Neural cell (in vitro differentiated cells): Measurements from ENCODE around the gene MTHFD1L. TPM values are rescaled to one million over a fixed set of nuclear protein-coding genes. Genes with fewer than 3 reads are reported as not detected.

Source experiments
- H2AFZ ChIP-seq: fragments of 200-600, 300-800 bp; sonication (generic), shearing (Covaris generic); 2 replicates; pipeline ENCODE4 v1.6.0; 2014; ENCODE audit warnings: low read depth, mild to moderate bottlenecking, antibody characterized with exemption, low read length, moderate library complexity
- H3F3A ChIP-seq: fragments of 200-600 bp; shearing (Covaris generic); 2 replicates; pipeline ENCODE4 v1.6.1; 2016; ENCODE audit warnings: mild to moderate bottlenecking, moderate library complexity, mixed read lengths, antibody characterized with exemption, low read length; ENCODE audit not compliant: insufficient read depth, poor library complexity, severe bottlenecking
- H3K27ac ChIP-seq: fragments of 200-600, 300-800 bp; sonication (generic), shearing (Covaris generic); 2 replicates; pipeline ENCODE4 v1.5.1; 2014; ENCODE audit warnings: mild to moderate bottlenecking, low read length, moderate library complexity
- H3K27me3 ChIP-seq: fragments of 300-800, 200-600 bp; sonication (generic), shearing (Covaris generic); 2 replicates; pipeline ENCODE4 v1.6.0; 2014; ENCODE audit warnings: mild to moderate bottlenecking, low read depth, low read length, moderate library complexity; ENCODE audit not compliant: insufficient read depth
- H3K36me3 ChIP-seq: fragments of 300-800, 200-600 bp; sonication (generic), shearing (Covaris generic); 2 replicates; pipeline ENCODE4 v1.5.1; 2014; ENCODE audit warnings: mild to moderate bottlenecking, antibody characterized with exemption, low read length, moderate library complexity; ENCODE audit not compliant: insufficient read depth
- H3K4me2 ChIP-seq: fragments of 300-800, 200-600 bp; sonication (generic), shearing (Covaris generic); 2 replicates; pipeline ENCODE4 v1.6.0; 2014; ENCODE audit warnings: mild to moderate bottlenecking, low read length
- H3K4me3 ChIP-seq: fragments of 300-800, 200-600 bp; sonication (generic), shearing (Covaris generic); 2 replicates; pipeline ENCODE4 v1.5.1; 2014; ENCODE audit warnings: mild to moderate bottlenecking, low read length, moderate library complexity
- H3K79me2 ChIP-seq: fragments of 200-600 bp; shearing (Covaris generic); replicated peaks from 2 replicates; pipeline ENCODE4 v1.6.0; 2014; ENCODE audit warnings: mild to moderate bottlenecking, low read length, moderate library complexity; ENCODE audit not compliant: insufficient read depth
- H3K9ac ChIP-seq: fragments of 300-800, 200-600 bp; sonication (generic), shearing (Covaris generic); 2 replicates; pipeline ENCODE4 v1.6.1; 2016; ENCODE audit warnings: mild to moderate bottlenecking, low read length, mixed read lengths
- H3K9me2 ChIP-seq: fragments of 200-600 bp; shearing (Covaris generic); 2 replicates; pipeline ENCODE4 v1.6.1; 2016; ENCODE audit warnings: mild to moderate bottlenecking, low read length, mixed read lengths; ENCODE audit not compliant: insufficient read depth
- H3K9me3 ChIP-seq: fragments of 200-600, 300-800 bp; sonication (generic), shearing (Covaris generic); 2 replicates; pipeline ENCODE4 v1.6.1; 2016; ENCODE audit warnings: mild to moderate bottlenecking, mixed run types, low read length, moderate library complexity, mixed read lengths
- H4K20me1 ChIP-seq: fragments of 200-600 bp; shearing (Covaris generic); 2 replicates; pipeline ENCODE4 v1.6.1; 2016; ENCODE audit warnings: mild to moderate bottlenecking, mixed run types; ENCODE audit not compliant: insufficient read depth
- CTCF ChIP-seq: fragments of 450-650 bp; IDR thresholded peaks from 2 replicates; pipeline ENCODE4 v1.5.1; 2014; ENCODE audit warnings: antibody characterized with exemption, mild to moderate bottlenecking, moderate library complexity; ENCODE audit not compliant: poor library complexity, severe bottlenecking
- EP300 ChIP-seq: fragments of 450-650 bp; conservative IDR thresholded peaks from 2 replicates; pipeline ENCODE4 v1.6.1; 2014; ENCODE audit warnings: antibody characterized with exemption, mild to moderate bottlenecking, moderate library complexity; ENCODE audit not compliant: poor library complexity, severe bottlenecking
- EZH2 ChIP-seq: fragments of 200-600, 300-800 bp; shearing (Covaris generic), sonication (generic); IDR thresholded peaks from 2 replicates; pipeline ENCODE4 v1.6.1; 2014; ENCODE audit warnings: antibody characterized with exemption, low read length, borderline replicate concordance, mild to moderate bottlenecking; ENCODE audit not compliant: insufficient read depth, poor library complexity, severe bottlenecking
- MXI1 ChIP-seq: fragments of 450-650 bp; conservative IDR thresholded peaks from 2 replicates; pipeline ENCODE4 v1.6.1; 2014; ENCODE audit warnings: antibody characterized with exemption, mild to moderate bottlenecking; ENCODE audit not compliant: poor library complexity, severe bottlenecking
- POLR2AphosphoS5 ChIP-seq: IDR thresholded peaks from 2 replicates; pipeline ENCODE4 v1.6.1; 2012
- RAD21 ChIP-seq: fragments of 450-650 bp; conservative IDR thresholded peaks from 2 replicates; pipeline ENCODE4 v1.6.1; 2014; ENCODE audit warnings: antibody characterized with exemption, mild to moderate bottlenecking, moderate library complexity
- SMC3 ChIP-seq: fragments of 450-650 bp; conservative IDR thresholded peaks from 2 replicates; pipeline ENCODE4 v1.6.1; 2014; ENCODE audit warnings: antibody characterized with exemption, mild to moderate bottlenecking, moderate library complexity; ENCODE audit not compliant: poor library complexity
- TAF1 ChIP-seq: IDR thresholded peaks from 2 replicates; pipeline ENCODE4 v1.6.1; 2012; ENCODE audit warnings: low read depth
- polyA plus RNA-seq: library from polyadenylated mRNA; depleted of rRNA; stranded (reverse); fragments of >200 nt; gene quantifications from 2 replicates; pipeline ENCODE4 v1.2.3, GENCODE V29; 2014
- TF ChIP-seq, protein P1 (sequence below): IDR thresholded peaks from 2 replicates; pipeline ENCODE4 v1.6.1; 2012; ENCODE audit warnings: borderline replicate concordance

Gene MTHFD1L
- polyA plus RNA-seq, 1 donor from 2014 or later, result 6.3 TPM

DNA sequence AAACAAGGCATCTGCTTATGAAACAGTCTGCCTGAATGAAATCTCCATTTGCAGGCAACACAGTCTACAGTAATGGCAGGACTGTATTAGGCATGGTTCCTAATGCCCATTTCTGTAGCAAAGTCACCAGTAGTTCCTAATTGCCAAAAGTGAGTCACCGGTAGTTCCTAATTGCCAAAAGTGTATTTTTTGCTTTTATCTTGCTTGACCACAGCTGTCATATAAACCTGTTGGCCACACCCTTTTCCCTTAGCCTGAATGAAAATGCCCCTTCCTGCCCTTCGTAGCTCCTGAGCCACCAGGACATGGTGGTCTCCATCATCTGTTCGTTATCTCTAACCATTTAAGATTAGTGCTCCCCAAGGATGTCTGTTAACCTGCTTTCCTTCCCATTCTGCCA is 34.5 kb downstream of the MTHFD1L start:
- no peak overlapping the region for H3K27ac ChIP-seq
- H3K36me3 ChIP-seq, result no peaks in the 10 kb centered on the region
- no peaks in the 10 kb centered on the region for H3K9me3 ChIP-seq
- no peak overlapping the region for H2AFZ ChIP-seq
- no peaks in the 10 kb centered on the region for H3K9me2 ChIP-seq
- TF ChIP-seq MXI1 (no peak), RAD21 (no peak), TAF1 (no peak), POLR2AphosphoS5 (no peak), CTCF (no peak), EP300 (no peak), EZH2 (no peak)
- TF ChIP-seq, protein P1, sequence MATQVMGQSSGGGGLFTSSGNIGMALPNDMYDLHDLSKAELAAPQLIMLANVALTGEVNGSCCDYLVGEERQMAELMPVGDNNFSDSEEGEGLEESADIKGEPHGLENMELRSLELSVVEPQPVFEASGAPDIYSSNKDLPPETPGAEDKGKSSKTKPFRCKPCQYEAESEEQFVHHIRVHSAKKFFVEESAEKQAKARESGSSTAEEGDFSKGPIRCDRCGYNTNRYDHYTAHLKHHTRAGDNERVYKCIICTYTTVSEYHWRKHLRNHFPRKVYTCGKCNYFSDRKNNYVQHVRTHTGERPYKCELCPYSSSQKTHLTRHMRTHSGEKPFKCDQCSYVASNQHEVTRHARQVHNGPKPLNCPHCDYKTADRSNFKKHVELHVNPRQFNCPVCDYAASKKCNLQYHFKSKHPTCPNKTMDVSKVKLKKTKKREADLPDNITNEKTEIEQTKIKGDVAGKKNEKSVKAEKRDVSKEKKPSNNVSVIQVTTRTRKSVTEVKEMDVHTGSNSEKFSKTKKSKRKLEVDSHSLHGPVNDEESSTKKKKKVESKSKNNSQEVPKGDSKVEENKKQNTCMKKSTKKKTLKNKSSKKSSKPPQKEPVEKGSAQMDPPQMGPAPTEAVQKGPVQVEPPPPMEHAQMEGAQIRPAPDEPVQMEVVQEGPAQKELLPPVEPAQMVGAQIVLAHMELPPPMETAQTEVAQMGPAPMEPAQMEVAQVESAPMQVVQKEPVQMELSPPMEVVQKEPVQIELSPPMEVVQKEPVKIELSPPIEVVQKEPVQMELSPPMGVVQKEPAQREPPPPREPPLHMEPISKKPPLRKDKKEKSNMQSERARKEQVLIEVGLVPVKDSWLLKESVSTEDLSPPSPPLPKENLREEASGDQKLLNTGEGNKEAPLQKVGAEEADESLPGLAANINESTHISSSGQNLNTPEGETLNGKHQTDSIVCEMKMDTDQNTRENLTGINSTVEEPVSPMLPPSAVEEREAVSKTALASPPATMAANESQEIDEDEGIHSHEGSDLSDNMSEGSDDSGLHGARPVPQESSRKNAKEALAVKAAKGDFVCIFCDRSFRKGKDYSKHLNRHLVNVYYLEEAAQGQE, result no peak
- no peaks in the 10 kb centered on the region for H3K27me3 ChIP-seq
- H3K79me2 ChIP-seq, result no peaks in the 10 kb centered on the region
- no peaks in the 10 kb centered on the region for H4K20me1 ChIP-seq
- no peak overlapping the region for H3K4me3 ChIP-seq
- no peak overlapping the region for H3K4me2 ChIP-seq
- no peak overlapping the region for H3K9ac ChIP-seq
- no peaks in the 10 kb centered on the region for H3F3A ChIP-seq

- H4K20me1 ChIP-seq, result no peaks in the 10 kb centered on the region
- no peaks in the 10 kb centered on the region for H3K27me3 ChIP-seq
- no peaks in the 10 kb centered on the region for H3K36me3 ChIP-seq
- no peak overlapping the region for H2AFZ ChIP-seq
- no peak for TF ChIP-seq SMC3
- TF ChIP-seq EP300, result no peak
- no peak for TF ChIP-seq RAD21
- TF ChIP-seq MXI1, result no peak
- no peak for TF ChIP-seq POLR2AphosphoS5
- TF ChIP-seq TAF1, result no peak
- TF ChIP-seq EZH2, result no peak
- no peak for TF ChIP-seq CTCF
- TF ChIP-seq, protein P1, result no peak
- H3F3A ChIP-seq, result no peaks in the 10 kb centered on the region
- H3K4me3 ChIP-seq, result no peak overlapping the region
- H3K4me2 ChIP-seq, result no peak overlapping the region
- no peak overlapping the region for H3K27ac ChIP-seq
- no peak overlapping the region for H3K9ac ChIP-seq
- H3K9me2 ChIP-seq, result no peaks in the 10 kb centered on the region
- H3K9me3 ChIP-seq, result no peaks in the 10 kb centered on the region
- H3K79me2 ChIP-seq, result no peaks in the 10 kb centered on the region
Observed at GRCh38 chr6:150902142-150902776, 36.8 kb downstream of the MTHFD1L start.
